SK-N-SH treated with all-trans-retinoic acid at 6 μM for 48 hours (cell line): ENCODE data around the gene GPR150.

ENCODE experiments used
- TCF4 ChIP-seq: fragments of 250-450 bp; sonication (Bioruptor Pico); IDR thresholded peaks from 2 replicates; pipeline ENCODE4 v1.8.0; 2021; ENCODE audit warnings: mild to moderate bottlenecking, moderate library complexity, borderline replicate concordance
- ZFP30 ChIP-seq: fragments of 450-650 bp; formaldehyde crosslinking; IDR thresholded peaks from 2 replicates; pipeline ENCODE4 v1.5.0; 2022; ENCODE audit warnings: mild to moderate bottlenecking, moderate library complexity
- ZNF565 ChIP-seq: fragments of 450-650 bp; formaldehyde crosslinking; conservative IDR thresholded peaks from 2 replicates; pipeline ENCODE4 v1.5.0; 2020; ENCODE audit warnings: low read depth, mild to moderate bottlenecking, moderate library complexity
- TF ChIP-seq, protein P1 (sequence below): fragments of 250-450 bp; sonication (Bioruptor Pico); IDR thresholded peaks from 2 replicates; pipeline ENCODE4 v1.8.0; 2021; ENCODE audit warnings: low read depth, mild to moderate bottlenecking, moderate library complexity, borderline replicate concordance

DNA sequence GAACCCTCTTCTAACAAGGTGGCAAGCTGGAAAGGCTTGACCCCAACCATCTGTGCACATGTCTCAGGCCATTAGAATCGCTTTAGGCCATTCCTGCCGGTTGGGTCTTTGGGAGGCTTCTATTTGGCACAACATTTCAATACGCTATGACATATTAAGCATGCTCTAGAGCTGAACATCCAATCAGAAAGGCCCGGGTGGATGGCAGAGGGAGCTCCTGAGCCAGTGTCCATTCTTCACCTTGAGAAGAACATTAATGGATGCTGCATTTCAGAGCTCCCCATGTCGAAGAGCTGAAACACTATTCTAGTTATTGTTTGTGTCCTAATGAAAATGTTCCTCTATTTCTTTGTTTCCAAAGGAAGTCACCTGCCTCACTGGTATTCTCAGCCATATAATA is 50.1 kb downstream of the GPR150 start:
- TF ChIP-seq, protein P1, sequence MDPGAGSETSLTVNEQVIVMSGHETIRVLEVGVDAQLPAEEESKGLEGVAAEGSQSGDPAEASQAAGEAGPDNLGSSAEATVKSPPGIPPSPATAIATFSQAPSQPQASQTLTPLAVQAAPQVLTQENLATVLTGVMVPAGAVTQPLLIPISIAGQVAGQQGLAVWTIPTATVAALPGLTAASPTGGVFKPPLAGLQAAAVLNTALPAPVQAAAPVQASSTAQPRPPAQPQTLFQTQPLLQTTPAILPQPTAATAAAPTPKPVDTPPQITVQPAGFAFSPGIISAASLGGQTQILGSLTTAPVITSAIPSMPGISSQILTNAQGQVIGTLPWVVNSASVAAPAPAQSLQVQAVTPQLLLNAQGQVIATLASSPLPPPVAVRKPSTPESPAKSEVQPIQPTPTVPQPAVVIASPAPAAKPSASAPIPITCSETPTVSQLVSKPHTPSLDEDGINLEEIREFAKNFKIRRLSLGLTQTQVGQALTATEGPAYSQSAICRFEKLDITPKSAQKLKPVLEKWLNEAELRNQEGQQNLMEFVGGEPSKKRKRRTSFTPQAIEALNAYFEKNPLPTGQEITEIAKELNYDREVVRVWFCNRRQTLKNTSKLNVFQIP: no peak
- TF ChIP-seq ZFP30 (CRISPR knock-in tag) (no peak), TCF4 (CRISPR knock-in tag) (no peak), ZNF565 (CRISPR knock-in tag) (no peak)
